Measurements from ENCODE around the gene HOXA6. TPM values are rescaled to one million over a fixed set of nuclear protein-coding genes. Genes with fewer than 3 reads are reported as not detected.

Gene HOXA6
- polyA plus RNA-seq, 3 donors, result not detected

- Mint-ChIP-seq H3K4me3 (no peak overlapping the region), H3K27me3 (ENCODE audit: low read depth in 3 of 3) (peaks cover 1 to 3% (median 2%) of the 10 kb centered on the region in 3 donors), H3K27ac (no peak overlapping the region), H3K9me3 (peaks cover 0 to 3% (median 0%) of the 10 kb centered on the region in 7 donors), H3K4me1 (peaks cover 8% of the 10 kb centered on the region), H3K36me3 (no peaks in the 10 kb centered on the region)
- no peak overlapping the region for H3K9ac ChIP-seq (ENCODE audit: insufficient read depth, low read length, poor library complexity, severe bottlenecking)
- no peak for TF ChIP-seq CTCF (IDR thresholded peaks at IDR 0.05)
- intact Hi-C loops (cut with micrococcal nuclease), result no loop called here
- WGBS (ENCODE audit: insufficient coverage), result over 99% methylated on average over 21 of the region's 42 CpGs
- no peak overlapping the region for H3K27ac ChIP-seq (ENCODE audit: low read depth in 1 of 2, low read length in 2 of 2)
- H3K4me1 ChIP-seq (ENCODE audit: control insufficient read depth in 1 of 2, insufficient read depth in 2 of 2, low read length in 2 of 2), result no peaks in the 10 kb centered on the region
- H4K20me1 ChIP-seq (ENCODE audit: insufficient read depth, low read length), result no peaks in the 10 kb centered on the region
- no peak overlapping the region for H3K4me3 ChIP-seq (replicated peaks in 1 of 3; ENCODE audit: low read depth in 2 of 3, low read length in 3 of 3)
- no peaks in the 10 kb centered on the region for H3K79me2 ChIP-seq (ENCODE audit: insufficient read depth, low read length)
- no peaks in the 10 kb centered on the region for H3K27me3 ChIP-seq (ENCODE audit: control insufficient read depth in 2 of 2, insufficient read depth in 2 of 2, low read length in 2 of 2)
- H3K4me2 ChIP-seq (replicated peaks; ENCODE audit: extremely low read depth, low read length, poor library complexity, severe bottlenecking), result no peak overlapping the region
- H3K9me3 ChIP-seq (replicated peaks in 1 of 2; ENCODE audit: control insufficient read depth in 1 of 2, insufficient read depth in 1 of 2, low read length in 2 of 2), result no peaks in the 10 kb centered on the region
- DNase-seq, result no peak
- H3K36me3 ChIP-seq (replicated peaks in 1 of 2; ENCODE audit: control insufficient read depth in 1 of 2, insufficient read depth in 2 of 2, low read length in 2 of 2), result no peaks in the 10 kb centered on the region
- H2AFZ ChIP-seq (ENCODE audit: insufficient read depth, low read depth, low read length, poor library complexity, severe bottlenecking), result no peak overlapping the region
Observed at GRCh38 chr7:27122077-27122910, 25.3 kb downstream of the HOXA6 start.

- Mint-ChIP-seq H3K4me3 (no peak overlapping the region), H3K27me3 (ENCODE audit: low read depth in 3 of 3) (peaks cover 2 to 3% (median 2%) of the 10 kb centered on the region in 3 donors), H3K36me3 (no peaks in the 10 kb centered on the region), H3K9me3 (peaks cover 0 to 3% (median 0%) of the 10 kb centered on the region in 7 donors), H3K4me1 (peaks cover 8% of the 10 kb centered on the region), H3K27ac (no peak overlapping the region)
- intact Hi-C loops (cut with micrococcal nuclease), result no loop called here
- Histone ChIP-seq H3K27ac (ENCODE audit: low read depth in 1 of 2, low read length in 2 of 2) (no peak overlapping the region), H3K9me3 (replicated peaks in 1 of 2; ENCODE audit: control insufficient read depth in 1 of 2, insufficient read depth in 1 of 2, low read length in 2 of 2) (no peaks in the 10 kb centered on the region), H2AFZ (ENCODE audit: insufficient read depth, low read depth, low read length, poor library complexity, severe bottlenecking) (no peak overlapping the region), H3K27me3 (ENCODE audit: control insufficient read depth in 2 of 2, insufficient read depth in 2 of 2, low read length in 2 of 2) (no peaks in the 10 kb centered on the region), H3K4me1 (ENCODE audit: control insufficient read depth in 1 of 2, insufficient read depth in 2 of 2, low read length in 2 of 2) (no peaks in the 10 kb centered on the region), H3K4me3 (replicated peaks in 1 of 3; ENCODE audit: low read depth in 2 of 3, low read length in 3 of 3) (no peak overlapping the region), H4K20me1 (ENCODE audit: insufficient read depth, low read length) (no peaks in the 10 kb centered on the region), H3K36me3 (replicated peaks in 1 of 2; ENCODE audit: control insufficient read depth in 1 of 2, insufficient read depth in 2 of 2, low read length in 2 of 2) (no peaks in the 10 kb centered on the region), H3K79me2 (ENCODE audit: insufficient read depth, low read length) (no peaks in the 10 kb centered on the region), H3K4me2 (replicated peaks; ENCODE audit: extremely low read depth, low read length, poor library complexity, severe bottlenecking) (no peak overlapping the region), H3K9ac (ENCODE audit: insufficient read depth, low read length, poor library complexity, severe bottlenecking) (no peak overlapping the region)
- no peak for TF ChIP-seq CTCF (IDR thresholded peaks at IDR 0.05)
- WGBS (ENCODE audit: insufficient coverage), result 95% methylated on average over 7 of the region's 7 CpGs
- DNase-seq, result no peak
Observed at GRCh38 chr7:27121684-27122076, 25.9 kb downstream of the HOXA6 start.

Measured in CD14-positive monocyte (primary cell).